Thyroid gland (tissue), 4 donors: Measurements from ENCODE around the gene ZC2HC1C.

ENCODE experiments used
- POLR2A ChIP-seq, 2 donors: fragments of 450-650 bp; IDR thresholded peaks; one replicate each; pipeline ENCODE4 v1.6.1; 2017; ENCODE audit warnings: antibody characterized with exemption in 2 of 2, mild to moderate bottlenecking in 2 of 2, moderate library complexity in 1 of 2
- TF ChIP-seq, protein P1 (sequence below), 6 experiments: fragments of 200-600 bp in 3 of 6; fragments of 450-650 bp in 3 of 6; sonication (generic) in 3 of 6; IDR thresholded peaks; one replicate each; pipeline ENCODE4 v1.5.1; 2016 to 2019; ENCODE audit warnings: antibody characterized with exemption in 6 of 6, mild to moderate bottlenecking in 2 of 6, inconsistent platforms in 1 of 6, moderate library complexity in 1 of 6

DNA sequence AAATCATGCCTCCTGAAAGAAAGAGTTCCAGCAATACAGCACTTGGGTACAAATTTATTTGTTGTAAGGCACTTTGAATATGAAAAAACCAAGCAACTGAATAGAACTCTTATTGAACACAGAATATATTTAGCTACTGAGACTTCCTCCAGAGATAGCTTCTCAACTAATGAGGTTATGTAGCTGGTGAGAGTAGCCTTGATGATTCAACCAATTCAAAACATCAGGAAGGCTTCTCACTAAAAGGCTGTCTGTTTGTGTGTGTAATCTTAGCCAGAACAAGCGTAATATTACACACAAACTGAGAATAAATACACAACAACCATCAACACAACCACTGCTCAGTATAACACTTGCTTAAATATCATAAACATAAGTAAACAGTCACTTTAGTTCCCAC lies 46.3 kb upstream of the ZC2HC1C start:
- TF ChIP-seq, protein P1, sequence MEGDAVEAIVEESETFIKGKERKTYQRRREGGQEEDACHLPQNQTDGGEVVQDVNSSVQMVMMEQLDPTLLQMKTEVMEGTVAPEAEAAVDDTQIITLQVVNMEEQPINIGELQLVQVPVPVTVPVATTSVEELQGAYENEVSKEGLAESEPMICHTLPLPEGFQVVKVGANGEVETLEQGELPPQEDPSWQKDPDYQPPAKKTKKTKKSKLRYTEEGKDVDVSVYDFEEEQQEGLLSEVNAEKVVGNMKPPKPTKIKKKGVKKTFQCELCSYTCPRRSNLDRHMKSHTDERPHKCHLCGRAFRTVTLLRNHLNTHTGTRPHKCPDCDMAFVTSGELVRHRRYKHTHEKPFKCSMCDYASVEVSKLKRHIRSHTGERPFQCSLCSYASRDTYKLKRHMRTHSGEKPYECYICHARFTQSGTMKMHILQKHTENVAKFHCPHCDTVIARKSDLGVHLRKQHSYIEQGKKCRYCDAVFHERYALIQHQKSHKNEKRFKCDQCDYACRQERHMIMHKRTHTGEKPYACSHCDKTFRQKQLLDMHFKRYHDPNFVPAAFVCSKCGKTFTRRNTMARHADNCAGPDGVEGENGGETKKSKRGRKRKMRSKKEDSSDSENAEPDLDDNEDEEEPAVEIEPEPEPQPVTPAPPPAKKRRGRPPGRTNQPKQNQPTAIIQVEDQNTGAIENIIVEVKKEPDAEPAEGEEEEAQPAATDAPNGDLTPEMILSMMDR (IDR thresholded peaks at IDR 0.05): no peak
- TF ChIP-seq POLR2A (IDR thresholded peaks at IDR 0.05): no peak
